Panc1 (cell line): ENCODE measurements around the gene ARL15. TPM values are rescaled to one million over a fixed set of nuclear protein-coding genes. Genes with fewer than 3 reads are reported as not detected.

ENCODE experiments used
- ATAC-seq: fragments of 200-7000 bp; cut with Tn5 transposase; 2 replicates; pipeline ENCODE4 v1.9.1; 2020; ENCODE audit warnings: mild to moderate bottlenecking, moderate library complexity
- BruUV-seq: library from RNA; stranded (reverse); fragments of 400-500 nt; replicated peaks from 2 replicates; lab custom pipeline; 2021; lab: Mats Ljungman, UMichigan
- CTCF ChIA-PET: fragments of 300-600 bp; sonication (Branson Sonifier 250); formaldehyde crosslinking; loops from one replicate; lab custom pipeline; 2022; ENCODE audit warnings: antibody characterized with exemption; lab: Charles Lee
- POLR2A ChIA-PET: fragments of 300-600 bp; sonication (Branson Sonifier 250); formaldehyde crosslinking; loops from one replicate; lab custom pipeline; 2022; ENCODE audit warnings: antibody characterized with exemption; lab: Charles Lee
- DNase-seq: peaks from one replicate; pipeline ENCODE4 v3.0.0-alpha.2; 2010; ENCODE audit warnings: low read depth, low spot score
- H3K27ac ChIP-seq: 2 replicates; pipeline ENCODE4 v1.5.1; 2011; ENCODE audit warnings: mild to moderate bottlenecking, low read length, inconsistent platforms
- H3K27me3 ChIP-seq: fragments of 200-500 bp; sonication (Bioruptor generic); 2 replicates; pipeline ENCODE4 v1.6.0; 2014; ENCODE audit warnings: low read length, inconsistent platforms; ENCODE audit not compliant: control insufficient read depth, insufficient read depth
- H3K36me3 ChIP-seq: fragments of 200-500 bp; sonication (Bioruptor generic); 2 replicates; pipeline ENCODE4 v1.5.1; 2014; ENCODE audit warnings: inconsistent platforms, mild to moderate bottlenecking, low read length, moderate library complexity; ENCODE audit not compliant: control insufficient read depth, insufficient read depth
- H3K4me1 ChIP-seq: 2 replicates; pipeline ENCODE4 v1.5.1; 2011; ENCODE audit warnings: inconsistent platforms, mild to moderate bottlenecking, low read length, moderate library complexity; ENCODE audit not compliant: control insufficient read depth, insufficient read depth
- H3K4me3 ChIP-seq, 2 experiments: 2 replicates each; pipeline ENCODE4 v1.5.1; 2011 to 2012; ENCODE audit warnings: low read depth in 2 of 2, low read length in 2 of 2, mild to moderate bottlenecking in 2 of 2, inconsistent platforms in 1 of 2, moderate library complexity in 1 of 2
- H3K9me3 ChIP-seq: fragments of 200-500 bp; sonication (Bioruptor generic); 2 replicates; pipeline ENCODE4 v1.5.1; 2014; ENCODE audit warnings: low read depth, mild to moderate bottlenecking, inconsistent platforms, low read length, moderate library complexity; ENCODE audit not compliant: control insufficient read depth, insufficient read depth
- POLR2AphosphoS5 ChIP-seq: IDR thresholded peaks from 2 replicates; pipeline ENCODE4 v1.6.1; 2012; ENCODE audit warnings: mild to moderate bottlenecking, low read depth, low read length, moderate library complexity
- SIN3A ChIP-seq: IDR thresholded peaks from 2 replicates; pipeline ENCODE4 v1.6.1; 2012; ENCODE audit warnings: low read depth, mild to moderate bottlenecking, low read length, moderate library complexity, borderline replicate concordance; ENCODE audit not compliant: insufficient read depth
- TCF7L2 ChIP-seq: IDR thresholded peaks from 2 replicates; pipeline ENCODE4 v1.6.1; 2011; ENCODE audit warnings: mild to moderate bottlenecking, low read depth, low read length, inconsistent platforms
- in situ Hi-C: cut with HindIII; loops from 2 replicates; pipeline ENCODE4 v1.10.0; 2016; ENCODE audit warnings: low sequenced_read_pairs, low pct_unique_long_range_greater_than_20kb
- intact Hi-C: fragments of 100-400 bp; cut with micrococcal nuclease; formaldehyde crosslinking; loops from one replicate; pipeline ENCODE4 v1.10.0; 2022; ENCODE audit not compliant: unreplicated experiment
- total RNA-seq: library from RNA; stranded (reverse); gene quantifications from one replicate; pipeline ENCODE4 v1.2.1, GENCODE V29; 2021; ENCODE audit not compliant: unreplicated experiment
- TF ChIP-seq, protein P1 (sequence below): fragments of 450-650 bp; IDR thresholded peaks from 2 replicates; pipeline ENCODE4 v1.5.1; 2017; ENCODE audit warnings: mild to moderate bottlenecking
- TF ChIP-seq, protein P2 (sequence below), 2 experiments: IDR thresholded peaks; 2 replicates each; pipeline ENCODE4 v1.6.1; 2011 to 2012; ENCODE audit warnings: low read depth in 2 of 2, control low read depth in 1 of 2, low read length in 1 of 2, mild to moderate bottlenecking in 1 of 2, moderate library complexity in 1 of 2; ENCODE audit not compliant: insufficient read depth in 1 of 2

ARL15 gene
- total RNA-seq, 1 experiment from 2014 or later = 16.5 TPM

DNA sequence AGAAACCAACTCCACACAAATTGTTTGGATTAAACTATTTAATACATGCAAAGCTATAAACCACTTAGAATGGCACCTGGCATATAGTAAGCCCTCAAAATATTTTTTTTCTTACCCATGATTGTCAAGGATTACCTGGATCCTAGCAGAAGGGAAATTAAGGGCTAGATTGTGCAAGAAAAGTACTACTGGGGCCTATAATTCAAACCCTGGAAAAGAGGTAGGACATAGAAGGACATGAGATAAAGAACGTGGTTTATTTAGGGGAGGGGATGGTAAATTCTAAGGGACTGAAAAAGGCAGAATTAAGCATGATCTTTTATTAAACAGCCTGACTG lies 14.9 kb upstream of the ARL15 start:
- H3K4me3 ChIP-seq = no peak overlapping the region
- no peak overlapping the region for H3K27ac ChIP-seq
- ATAC-seq (no peak), DNase-seq (no peak)
- ChIA-PET CTCF (no interaction called here), POLR2A (no interaction called here)
- in situ Hi-C loops (no loop called here), intact Hi-C loops (no loop called here)
- peaks cover 6% of the 10 kb centered on the region; the same call in 1 of the 2 replicates for H3K27me3 ChIP-seq
- no peaks in the 10 kb centered on the region for H3K4me1 ChIP-seq
- H3K9me3 ChIP-seq = no peaks in the 10 kb centered on the region
- TF ChIP-seq TCF7L2 (no peak), POLR2AphosphoS5 (no peak), SIN3A (no peak)
- TF ChIP-seq, protein P1, sequence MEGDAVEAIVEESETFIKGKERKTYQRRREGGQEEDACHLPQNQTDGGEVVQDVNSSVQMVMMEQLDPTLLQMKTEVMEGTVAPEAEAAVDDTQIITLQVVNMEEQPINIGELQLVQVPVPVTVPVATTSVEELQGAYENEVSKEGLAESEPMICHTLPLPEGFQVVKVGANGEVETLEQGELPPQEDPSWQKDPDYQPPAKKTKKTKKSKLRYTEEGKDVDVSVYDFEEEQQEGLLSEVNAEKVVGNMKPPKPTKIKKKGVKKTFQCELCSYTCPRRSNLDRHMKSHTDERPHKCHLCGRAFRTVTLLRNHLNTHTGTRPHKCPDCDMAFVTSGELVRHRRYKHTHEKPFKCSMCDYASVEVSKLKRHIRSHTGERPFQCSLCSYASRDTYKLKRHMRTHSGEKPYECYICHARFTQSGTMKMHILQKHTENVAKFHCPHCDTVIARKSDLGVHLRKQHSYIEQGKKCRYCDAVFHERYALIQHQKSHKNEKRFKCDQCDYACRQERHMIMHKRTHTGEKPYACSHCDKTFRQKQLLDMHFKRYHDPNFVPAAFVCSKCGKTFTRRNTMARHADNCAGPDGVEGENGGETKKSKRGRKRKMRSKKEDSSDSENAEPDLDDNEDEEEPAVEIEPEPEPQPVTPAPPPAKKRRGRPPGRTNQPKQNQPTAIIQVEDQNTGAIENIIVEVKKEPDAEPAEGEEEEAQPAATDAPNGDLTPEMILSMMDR = no peak
- TF ChIP-seq, protein P2, sequence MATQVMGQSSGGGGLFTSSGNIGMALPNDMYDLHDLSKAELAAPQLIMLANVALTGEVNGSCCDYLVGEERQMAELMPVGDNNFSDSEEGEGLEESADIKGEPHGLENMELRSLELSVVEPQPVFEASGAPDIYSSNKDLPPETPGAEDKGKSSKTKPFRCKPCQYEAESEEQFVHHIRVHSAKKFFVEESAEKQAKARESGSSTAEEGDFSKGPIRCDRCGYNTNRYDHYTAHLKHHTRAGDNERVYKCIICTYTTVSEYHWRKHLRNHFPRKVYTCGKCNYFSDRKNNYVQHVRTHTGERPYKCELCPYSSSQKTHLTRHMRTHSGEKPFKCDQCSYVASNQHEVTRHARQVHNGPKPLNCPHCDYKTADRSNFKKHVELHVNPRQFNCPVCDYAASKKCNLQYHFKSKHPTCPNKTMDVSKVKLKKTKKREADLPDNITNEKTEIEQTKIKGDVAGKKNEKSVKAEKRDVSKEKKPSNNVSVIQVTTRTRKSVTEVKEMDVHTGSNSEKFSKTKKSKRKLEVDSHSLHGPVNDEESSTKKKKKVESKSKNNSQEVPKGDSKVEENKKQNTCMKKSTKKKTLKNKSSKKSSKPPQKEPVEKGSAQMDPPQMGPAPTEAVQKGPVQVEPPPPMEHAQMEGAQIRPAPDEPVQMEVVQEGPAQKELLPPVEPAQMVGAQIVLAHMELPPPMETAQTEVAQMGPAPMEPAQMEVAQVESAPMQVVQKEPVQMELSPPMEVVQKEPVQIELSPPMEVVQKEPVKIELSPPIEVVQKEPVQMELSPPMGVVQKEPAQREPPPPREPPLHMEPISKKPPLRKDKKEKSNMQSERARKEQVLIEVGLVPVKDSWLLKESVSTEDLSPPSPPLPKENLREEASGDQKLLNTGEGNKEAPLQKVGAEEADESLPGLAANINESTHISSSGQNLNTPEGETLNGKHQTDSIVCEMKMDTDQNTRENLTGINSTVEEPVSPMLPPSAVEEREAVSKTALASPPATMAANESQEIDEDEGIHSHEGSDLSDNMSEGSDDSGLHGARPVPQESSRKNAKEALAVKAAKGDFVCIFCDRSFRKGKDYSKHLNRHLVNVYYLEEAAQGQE (IDR thresholded peaks at IDR 0.05; ENCODE audit: insufficient read depth in 1 of 2, low read depth in 2 of 2, low read length in 1 of 2) = no peak
- no TSS peak for BruUV-seq
- no peaks in the 10 kb centered on the region for H3K36me3 ChIP-seq

DNA sequence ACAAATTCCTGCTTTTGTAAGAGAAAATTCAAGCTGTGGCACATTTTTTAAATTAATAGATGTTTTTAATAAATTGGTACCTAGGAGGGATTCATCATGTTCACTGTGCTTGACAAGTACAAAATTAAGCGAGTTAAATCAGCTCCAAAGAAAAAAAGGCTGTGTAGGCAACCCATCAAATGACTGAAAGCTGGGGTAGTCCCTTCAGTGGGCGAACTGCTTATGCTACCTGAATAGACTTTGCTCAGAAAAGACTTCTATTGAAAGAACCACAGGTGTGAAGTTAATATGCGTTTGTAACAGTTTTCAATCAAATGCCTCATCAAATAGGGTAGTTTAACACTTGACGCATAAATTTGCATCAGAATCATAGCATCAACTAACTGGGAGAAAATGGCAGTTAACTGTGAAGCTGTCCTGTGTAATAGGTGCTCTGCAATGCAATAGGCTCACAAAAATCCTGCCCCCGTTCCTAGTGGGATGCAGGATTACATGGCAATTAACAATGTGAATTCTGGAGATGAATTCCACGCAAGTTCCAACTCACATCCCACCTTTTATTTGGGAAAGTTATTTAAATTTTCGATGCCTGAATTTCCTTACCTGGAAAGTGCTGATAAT lies 14.4 kb upstream of the ARL15 start:
- no peak for DNase-seq
- TF ChIP-seq, protein P1 = no peak
- no peak for TF ChIP-seq SIN3A
- TF ChIP-seq, protein P2 (IDR thresholded peaks at IDR 0.05; ENCODE audit: insufficient read depth in 1 of 2, low read depth in 2 of 2, low read length in 1 of 2) = no peak
- TF ChIP-seq TCF7L2 = no peak
- TF ChIP-seq POLR2AphosphoS5 = no peak
- CTCF ChIA-PET = no interaction called here
- no peak for ATAC-seq
- BruUV-seq = no TSS peak
- POLR2A ChIA-PET = no interaction called here
- no peak overlapping the region for H3K4me3 ChIP-seq
- in situ Hi-C loops (no loop called here), intact Hi-C loops (no loop called here)
- H3K27ac ChIP-seq = no peak overlapping the region
- no peaks in the 10 kb centered on the region for H3K36me3 ChIP-seq
- no peaks in the 10 kb centered on the region for H3K4me1 ChIP-seq
- peaks cover 6% of the 10 kb centered on the region; the same call in 1 of the 2 replicates for H3K27me3 ChIP-seq
- H3K9me3 ChIP-seq = no peaks in the 10 kb centered on the region
